Tibial artery (tissue), 4 donors: ENCODE data around the gene TMEM203.

Experiments
- DNase-seq, 2 donors: peaks; one replicate each; pipeline ENCODE4 v3.0.0-alpha.2; 2019
- H3K27ac ChIP-seq, 2 donors: fragments of 200-600 bp; sonication (generic) in 1 of 2; 1 replicate in 1 of 2; 2 replicates in 1 of 2; pipeline ENCODE4 v1.5.1; 2018 to 2019; ENCODE audit warnings: mild to moderate bottlenecking in 1 of 2
- H3K27me3 ChIP-seq, 2 donors: fragments of 200-600 bp; sonication (generic) in 1 of 2; one replicate each; pipeline versions ENCODE4 v1.5.1 to v1.6.0; 2016 to 2019
- H3K36me3 ChIP-seq, 3 donors: fragments of 200-600 bp; sonication (generic) in 2 of 3; one replicate each; pipeline ENCODE4 v1.5.1; 2016 to 2019; ENCODE audit warnings: mild to moderate bottlenecking in 2 of 3
- H3K4me1 ChIP-seq, 4 donors: fragments of 200-600 bp; sonication (generic) in 2 of 4; 1 replicate in 3 of 4; 2 replicates in 1 of 4; pipeline ENCODE4 v1.5.1; 2016 to 2019
- H3K4me3 ChIP-seq, 2 donors: fragments of 200-600 bp; sonication (generic) in 1 of 2; 1 replicate in 1 of 2; 2 replicates in 1 of 2; pipeline ENCODE4 v1.5.1; 2018 to 2019; ENCODE audit warnings: mild to moderate bottlenecking in 2 of 2
- H3K9me3 ChIP-seq, 3 donors: fragments of 200-600 bp; sonication (generic) in 1 of 3; one replicate each; pipeline ENCODE4 v1.5.1; 2016 to 2019
- intact Hi-C: fragments of 100-400 bp; cut with DNase I; formaldehyde crosslinking; loops from one replicate; pipeline ENCODE4 v1.15.0; 2023; ENCODE audit warnings: low total_unique reads
- TF ChIP-seq, protein P1 (sequence below), 2 experiments: fragments of 200-600 bp in 1 of 2; fragments of 450-650 bp in 1 of 2; IDR thresholded peaks; one replicate each; pipeline ENCODE4 v1.5.1; 2017 to 2019; ENCODE audit warnings: antibody characterized with exemption in 2 of 2, mild to moderate bottlenecking in 1 of 2, moderate library complexity in 1 of 2

The TMEM203 gene

DNA sequence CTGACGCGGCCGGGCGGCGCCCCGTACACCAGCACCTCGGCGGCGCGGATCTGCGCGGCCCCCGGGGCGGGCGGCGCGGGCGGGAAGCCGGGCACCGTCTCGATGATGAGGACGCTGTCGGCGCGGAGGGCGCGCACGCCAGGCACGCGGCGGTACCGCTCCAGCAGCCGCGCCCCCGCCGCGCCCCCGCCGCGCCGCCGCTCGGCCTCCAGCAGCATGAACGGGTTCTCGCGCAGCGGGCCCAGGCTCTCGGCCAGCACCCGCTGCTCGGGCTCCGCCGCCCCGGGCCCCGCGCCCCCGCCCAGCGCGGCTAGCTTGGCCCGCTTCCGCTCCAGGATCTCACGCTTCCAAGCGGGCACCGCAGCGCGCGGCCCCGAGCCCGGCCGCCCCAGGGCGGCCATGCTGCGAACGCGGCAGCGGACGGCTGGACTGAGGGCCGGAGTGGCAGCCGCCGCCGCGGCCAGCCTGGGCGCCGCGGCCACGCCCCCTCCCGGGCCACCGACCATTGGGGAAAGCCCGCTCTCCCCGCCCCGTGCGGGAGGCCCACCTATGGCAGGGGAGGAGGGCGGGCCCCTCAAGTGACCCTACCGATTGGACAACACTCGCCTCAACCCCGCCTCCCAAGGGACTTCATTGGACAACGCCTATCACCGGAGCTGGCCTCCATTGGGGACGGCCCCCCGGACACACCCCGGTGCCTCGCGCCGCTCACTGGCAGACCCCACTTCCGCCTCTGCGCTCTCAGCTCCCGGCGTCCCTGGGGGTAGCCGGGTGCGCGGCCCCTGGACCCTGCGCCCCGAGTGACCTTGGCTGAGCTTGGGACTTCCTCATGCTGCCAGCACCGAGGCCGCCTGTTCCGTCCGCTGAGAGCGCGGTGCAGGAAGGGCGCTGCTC lies 4.9 kb downstream of the TMEM203 start, which contains the start of gene TPRN:
Gene TPRN (minus strand): TSS at position 431 of the 894 bp plus-strand sequence. CDS start 30 bp downstream, at position 401.
- TF ChIP-seq, protein P1, sequence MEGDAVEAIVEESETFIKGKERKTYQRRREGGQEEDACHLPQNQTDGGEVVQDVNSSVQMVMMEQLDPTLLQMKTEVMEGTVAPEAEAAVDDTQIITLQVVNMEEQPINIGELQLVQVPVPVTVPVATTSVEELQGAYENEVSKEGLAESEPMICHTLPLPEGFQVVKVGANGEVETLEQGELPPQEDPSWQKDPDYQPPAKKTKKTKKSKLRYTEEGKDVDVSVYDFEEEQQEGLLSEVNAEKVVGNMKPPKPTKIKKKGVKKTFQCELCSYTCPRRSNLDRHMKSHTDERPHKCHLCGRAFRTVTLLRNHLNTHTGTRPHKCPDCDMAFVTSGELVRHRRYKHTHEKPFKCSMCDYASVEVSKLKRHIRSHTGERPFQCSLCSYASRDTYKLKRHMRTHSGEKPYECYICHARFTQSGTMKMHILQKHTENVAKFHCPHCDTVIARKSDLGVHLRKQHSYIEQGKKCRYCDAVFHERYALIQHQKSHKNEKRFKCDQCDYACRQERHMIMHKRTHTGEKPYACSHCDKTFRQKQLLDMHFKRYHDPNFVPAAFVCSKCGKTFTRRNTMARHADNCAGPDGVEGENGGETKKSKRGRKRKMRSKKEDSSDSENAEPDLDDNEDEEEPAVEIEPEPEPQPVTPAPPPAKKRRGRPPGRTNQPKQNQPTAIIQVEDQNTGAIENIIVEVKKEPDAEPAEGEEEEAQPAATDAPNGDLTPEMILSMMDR (IDR thresholded peaks at IDR 0.05), result peak in 1 of 2 experiments; percentile 16
- DNase-seq, result peak; percentile 100
- intact Hi-C loops, result no loop called here
- Histone ChIP-seq H3K36me3 (no peaks in the 10 kb centered on the region), H3K27me3 (no peaks in the 10 kb centered on the region), H3K27ac (peak within 1 kb of the TSS; percentile 73 to 86), H3K4me3 (peak within 1 kb of the TSS; percentile 57 to 62), H3K9me3 (no peaks in the 10 kb centered on the region), H3K4me1 (peaks cover 4 to 77% (median 55%) of the 10 kb centered on the region in 4 donors)

GRCh38 chr9:137199411-137200121 lies 5.9 kb downstream of the TMEM203 start:
- Histone ChIP-seq H3K4me3 (peak overlapping the region; percentile 57 to 62), H3K27me3 (no peaks in the 10 kb centered on the region), H3K4me1 (peaks cover 4 to 82% (median 49%) of the 10 kb centered on the region in 4 donors), H3K36me3 (no peaks in the 10 kb centered on the region), H3K9me3 (no peaks in the 10 kb centered on the region), H3K27ac (peak overlapping the region; percentile 51 to 60)
- TF ChIP-seq, protein P1 (IDR thresholded peaks at IDR 0.05), result no peak
- intact Hi-C loops, result no loop called here
- no peak for DNase-seq

GRCh38 chr9:137198902-137199283 lies 6.6 kb downstream of the TMEM203 start:
- TF ChIP-seq, protein P1 (IDR thresholded peaks at IDR 0.05), result no peak
- Histone ChIP-seq H3K27ac (no peak overlapping the region), H3K9me3 (no peaks in the 10 kb centered on the region), H3K27me3 (no peaks in the 10 kb centered on the region), H3K4me3 (peak overlapping the region in 1 of 2 donors; percentile 62), H3K4me1 (peaks cover 4 to 82% (median 42%) of the 10 kb centered on the region in 4 donors), H3K36me3 (no peaks in the 10 kb centered on the region)
- DNase-seq, result no peak
- intact Hi-C loops, result no loop called here

- Histone ChIP-seq H3K9me3 (no peaks in the 10 kb centered on the region), H3K4me3 (no peak overlapping the region), H3K36me3 (no peaks in the 10 kb centered on the region), H3K27ac (no peak overlapping the region), H3K27me3 (no peaks in the 10 kb centered on the region), H3K4me1 (peaks cover 4 to 78% (median 38%) of the 10 kb centered on the region in 4 donors)
- intact Hi-C loops, result no loop called here
- TF ChIP-seq, protein P1 (IDR thresholded peaks at IDR 0.05), result no peak
- no peak for DNase-seq
These were observed 7.2 kb downstream of the TMEM203 start for GRCh38 chr9:137198051-137198901.
